H1 (cell line): ENCODE data around the gene LRP3.

Experiments used
- CEBPB ChIP-seq: IDR thresholded peaks from 2 replicates; pipeline ENCODE4 v1.6.1; 2012; ENCODE audit warnings: low read depth, low read length
- CHD2 ChIP-seq: IDR thresholded peaks from 2 replicates; pipeline ENCODE4 v1.6.1; 2012; ENCODE audit warnings: low read length, improper control_type of control experiment
- EZH2 ChIP-seq: fragments of 200-600 bp; sonication (generic); IDR thresholded peaks from 2 replicates; pipeline ENCODE4 v1.7.1; 2012; ENCODE audit warnings: low read depth, mild to moderate bottlenecking, moderate library complexity, low read length, inconsistent platforms; ENCODE audit not compliant: severe bottlenecking
- FOSL1 ChIP-seq: IDR thresholded peaks from 2 replicates; pipeline ENCODE4 v1.6.1; 2011; ENCODE audit warnings: mild to moderate bottlenecking, low read depth, low read length, moderate library complexity; ENCODE audit not compliant: insufficient read depth
- JUND ChIP-seq: IDR thresholded peaks from 2 replicates; pipeline ENCODE4 v1.6.1; 2011; ENCODE audit warnings: mild to moderate bottlenecking, improper control_type of control experiment, low read length
- POLR2A ChIP-seq, 2 experiments: IDR thresholded peaks; 1 replicate in 1 of 2; 2 replicates in 1 of 2; pipeline ENCODE4 v1.6.1; 2011; ENCODE audit warnings: low read depth in 2 of 2, low read length in 2 of 2, mild to moderate bottlenecking in 2 of 2; ENCODE audit errors: control extremely low read depth in 1 of 2
- POLR2AphosphoS5 ChIP-seq: IDR thresholded peaks from 2 replicates; pipeline ENCODE4 v1.6.1; 2011; ENCODE audit warnings: low read depth, low read length
- SP2 ChIP-seq: IDR thresholded peaks from 2 replicates; pipeline ENCODE4 v1.6.1; 2012; ENCODE audit warnings: mild to moderate bottlenecking, low read length, inconsistent platforms
- SUZ12 ChIP-seq: fragments of 200-600 bp; sonication (generic); IDR thresholded peaks from 2 replicates; pipeline ENCODE4 v1.6.1; 2012; ENCODE audit warnings: mild to moderate bottlenecking, inconsistent platforms, low read length, moderate library complexity, mixed read lengths
- TF ChIP-seq, protein P1 (sequence below), 3 experiments: IDR thresholded peaks; 1 replicate in 2 of 3; 2 replicates in 1 of 3; pipeline versions ENCODE4 v1.5.1 to v1.6.1; 2011; ENCODE audit warnings: low read length in 3 of 3, mild to moderate bottlenecking in 3 of 3, inconsistent platforms in 2 of 3, low read depth in 1 of 3, moderate library complexity in 1 of 3; ENCODE audit not compliant: insufficient read depth in 1 of 3; ENCODE audit errors: control extremely low read depth in 1 of 3

DNA sequence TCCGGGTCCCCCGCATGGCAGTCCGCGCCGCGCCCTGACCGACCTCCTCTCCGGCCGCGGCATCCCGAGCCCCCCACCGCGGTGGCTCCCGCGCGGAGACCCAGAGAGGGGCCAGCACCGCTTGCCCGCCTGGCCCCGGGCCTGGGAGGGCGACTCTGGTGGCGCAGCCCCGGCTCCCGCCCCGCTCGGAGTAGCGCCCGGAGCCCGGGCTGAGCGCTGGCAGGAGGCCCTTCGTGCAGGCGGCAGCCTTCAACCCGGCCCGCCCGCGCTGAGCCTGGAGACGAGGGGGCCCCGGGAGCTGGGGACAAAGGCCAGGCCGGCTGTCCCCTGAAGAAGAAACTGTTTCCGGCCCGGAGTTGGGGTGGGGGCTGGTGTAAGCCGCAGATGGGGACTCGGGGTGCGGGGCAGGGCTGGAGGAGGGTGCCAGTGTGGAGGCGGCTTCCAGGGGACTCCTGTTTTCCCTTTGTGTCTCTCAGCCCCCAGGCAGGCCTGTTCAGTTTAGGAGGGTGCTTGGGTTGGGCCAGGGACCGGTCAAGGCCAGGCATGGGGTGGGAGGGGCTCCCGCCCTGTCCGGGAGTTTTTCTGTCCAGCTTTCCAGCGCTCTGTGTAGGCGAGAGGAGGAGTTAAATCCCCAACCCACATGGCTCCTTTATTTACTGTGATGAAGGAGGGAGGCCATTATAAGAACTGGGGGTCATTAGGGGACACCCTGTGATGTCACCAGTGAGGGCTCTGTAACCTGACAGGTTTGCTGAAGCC, 935 bp downstream of the LRP3 start:
- TF ChIP-seq JUND (no peak), EZH2 (peak; percentile 47), FOSL1 (no peak), CEBPB (no peak), POLR2A (IDR thresholded peaks at IDR 0.05; ENCODE audit: control extremely low read depth in 1 of 2, low read depth in 2 of 2, low read length in 2 of 2) (no peak), SUZ12 (0 out of 2 replicates have a peak, but pooled peaks have one; percentile 18), CHD2 (no peak), SP2 (no peak), POLR2AphosphoS5 (no peak)
- TF ChIP-seq, protein P1, sequence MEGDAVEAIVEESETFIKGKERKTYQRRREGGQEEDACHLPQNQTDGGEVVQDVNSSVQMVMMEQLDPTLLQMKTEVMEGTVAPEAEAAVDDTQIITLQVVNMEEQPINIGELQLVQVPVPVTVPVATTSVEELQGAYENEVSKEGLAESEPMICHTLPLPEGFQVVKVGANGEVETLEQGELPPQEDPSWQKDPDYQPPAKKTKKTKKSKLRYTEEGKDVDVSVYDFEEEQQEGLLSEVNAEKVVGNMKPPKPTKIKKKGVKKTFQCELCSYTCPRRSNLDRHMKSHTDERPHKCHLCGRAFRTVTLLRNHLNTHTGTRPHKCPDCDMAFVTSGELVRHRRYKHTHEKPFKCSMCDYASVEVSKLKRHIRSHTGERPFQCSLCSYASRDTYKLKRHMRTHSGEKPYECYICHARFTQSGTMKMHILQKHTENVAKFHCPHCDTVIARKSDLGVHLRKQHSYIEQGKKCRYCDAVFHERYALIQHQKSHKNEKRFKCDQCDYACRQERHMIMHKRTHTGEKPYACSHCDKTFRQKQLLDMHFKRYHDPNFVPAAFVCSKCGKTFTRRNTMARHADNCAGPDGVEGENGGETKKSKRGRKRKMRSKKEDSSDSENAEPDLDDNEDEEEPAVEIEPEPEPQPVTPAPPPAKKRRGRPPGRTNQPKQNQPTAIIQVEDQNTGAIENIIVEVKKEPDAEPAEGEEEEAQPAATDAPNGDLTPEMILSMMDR (IDR thresholded peaks at IDR 0.05; ENCODE audit: control extremely low read depth in 1 of 3, insufficient read depth in 1 of 3, low read depth in 1 of 3, low read length in 3 of 3), result no peak
